ENCODE measurements around the gene PNN.

DNA sequence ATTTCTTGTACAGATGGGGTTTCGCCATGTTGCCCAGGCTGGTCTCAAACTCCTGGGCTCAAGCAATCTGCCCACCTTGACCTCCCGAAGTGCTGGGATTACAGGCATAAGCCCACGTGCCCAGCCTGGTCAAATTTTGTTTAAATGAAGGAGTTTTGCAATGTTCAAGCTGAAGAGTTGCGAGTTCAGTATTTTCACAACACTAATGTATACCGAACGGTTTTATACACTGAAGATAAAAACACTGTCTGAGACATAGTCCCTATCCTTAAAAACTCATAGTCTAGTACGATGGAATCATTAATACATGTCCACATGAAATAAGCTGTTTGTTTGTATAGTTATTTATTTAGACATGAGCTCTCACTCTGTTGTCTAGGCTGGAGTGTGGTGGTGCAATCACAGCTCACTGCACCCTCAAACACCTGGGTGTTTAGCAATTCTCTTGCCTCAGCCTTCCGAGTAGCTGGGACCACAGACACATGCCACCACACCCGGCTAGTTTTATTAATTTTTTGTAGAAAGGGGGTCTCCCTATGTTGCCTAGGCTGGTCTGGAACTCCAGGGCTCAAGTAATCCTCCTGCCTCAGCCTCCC, 20.4 kb upstream of the PNN start:
- TF ChIP-seq CTCF (IDR thresholded peaks at IDR 0.05) = no peak
- no peak for TF ChIP-seq POLR2A (IDR thresholded peaks at IDR 0.05)
- TF ChIP-seq EP300 (IDR thresholded peaks at IDR 0.05) = no peak

All from tibial nerve (tissue), 4 donors.